Karpas-422 (cell line): ENCODE results near the gene MPP1. TPM values are rescaled to one million over a fixed set of nuclear protein-coding genes. Genes with fewer than 3 reads are reported as not detected.

Source experiments
- DNase-seq: peaks from one replicate; pipeline ENCODE4 v3.0.0-alpha.2; 2015
- H2AFZ ChIP-seq: fragments of 200-600 bp; sonication (generic); 2 replicates; pipeline ENCODE4 v1.6.1; 2014; ENCODE audit warnings: antibody characterized with exemption, low read length, mixed read lengths
- H3K27ac ChIP-seq: fragments of 200-600 bp; sonication (generic); 2 replicates; pipeline ENCODE4 v1.5.1; 2014; ENCODE audit warnings: mild to moderate bottlenecking, low read length, moderate library complexity
- H3K27me3 ChIP-seq: fragments of 200-600 bp; sonication (generic); 2 replicates; pipeline ENCODE4 v1.6.1; 2014; ENCODE audit warnings: low read length, mixed read lengths
- H3K36me3 ChIP-seq: fragments of 200-600 bp; sonication (generic); 2 replicates; pipeline ENCODE4 v1.6.1; 2014; ENCODE audit warnings: low read length, mixed read lengths; ENCODE audit not compliant: insufficient read depth
- H3K4me1 ChIP-seq: fragments of 200-600 bp; sonication (generic); 2 replicates; pipeline ENCODE4 v1.6.1; 2014; ENCODE audit warnings: mild to moderate bottlenecking, low read length, mixed read lengths
- H3K4me2 ChIP-seq: fragments of 200-600 bp; sonication (generic); 2 replicates; pipeline ENCODE4 v1.6.1; 2014; ENCODE audit warnings: low read length, low read depth, mild to moderate bottlenecking; ENCODE audit not compliant: poor library complexity, severe bottlenecking
- H3K4me3 ChIP-seq: fragments of 200-600 bp; sonication (generic); 2 replicates; pipeline ENCODE4 v1.5.1; 2014; ENCODE audit warnings: mild to moderate bottlenecking, antibody characterized with exemption, low read length, mixed read lengths
- H3K79me2 ChIP-seq: fragments of 200-600 bp; sonication (generic); 2 replicates; pipeline ENCODE4 v1.6.1; 2014; ENCODE audit warnings: mild to moderate bottlenecking, low read length, mixed read lengths
- H3K9ac ChIP-seq: fragments of 200-600 bp; sonication (generic); 2 replicates; pipeline ENCODE4 v1.6.0; 2014; ENCODE audit warnings: low read length
- H3K9me2 ChIP-seq: fragments of 200-600 bp; sonication (generic), shearing (Covaris generic); replicated peaks from 2 replicates; pipeline ENCODE4 v1.6.0; 2014; ENCODE audit warnings: mild to moderate bottlenecking, low read length, moderate library complexity; ENCODE audit not compliant: insufficient read depth
- H3K9me3 ChIP-seq: fragments of 300-700, 200-600 bp; sonication (generic); 2 replicates; pipeline ENCODE4 v1.6.1; 2014; ENCODE audit warnings: low read length, mixed read lengths
- H4K20me1 ChIP-seq: fragments of 200-600 bp; sonication (generic); 2 replicates; pipeline ENCODE4 v1.6.1; 2014; ENCODE audit warnings: mild to moderate bottlenecking, antibody characterized with exemption, low read length, low read depth; ENCODE audit not compliant: insufficient read depth
- total RNA-seq: library from RNA; depleted of rRNA; stranded (reverse); fragments of >200 nt; shearing (Covaris generic); gene quantifications from 2 replicates; pipeline ENCODE4 v1.2.3, GENCODE V29; 2014; ENCODE audit warnings: low replicate concordance

The MPP1 gene
- total RNA-seq, 1 experiment from 2014 or later: 10.7 TPM

- no peaks in the 10 kb centered on the region for H3K79me2 ChIP-seq
- H3K27me3 ChIP-seq: no peaks in the 10 kb centered on the region
- no peak for DNase-seq
- peaks cover 18% of the 10 kb centered on the region; the same call in 1 of the 2 replicates for H3K36me3 ChIP-seq
- H3K9ac ChIP-seq: no peak overlapping the region
- H4K20me1 ChIP-seq: peaks cover 14% of the 10 kb centered on the region; the same call in 1 of the 2 replicates
- no peak overlapping the region for H2AFZ ChIP-seq
- no peaks in the 10 kb centered on the region for H3K9me2 ChIP-seq
- H3K4me3 ChIP-seq: no peak overlapping the region
- H3K4me2 ChIP-seq: no peak overlapping the region
- H3K27ac ChIP-seq: no peak overlapping the region
- H3K4me1 ChIP-seq: no peaks in the 10 kb centered on the region
- no peaks in the 10 kb centered on the region for H3K9me3 ChIP-seq
These were observed 29.6 kb downstream of the MPP1 start for GRCh38 chrX:154775419-154776349.

GRCh38 chrX:154774622-154775021 is 30.7 kb downstream of the MPP1 start:
- Histone ChIP-seq H3K9me2 (no peaks in the 10 kb centered on the region), H3K4me3 (no peak overlapping the region), H2AFZ (no peak overlapping the region), H3K36me3 (peaks cover 20% of the 10 kb centered on the region; the same call in 1 of the 2 replicates), H3K79me2 (0 out of 2 replicates have a peak, but pooled peaks cover 3% of the 10 kb centered on the region), H3K9me3 (no peaks in the 10 kb centered on the region), H3K9ac (no peak overlapping the region), H4K20me1 (peaks cover 14% of the 10 kb centered on the region; the same call in 1 of the 2 replicates), H3K4me1 (no peaks in the 10 kb centered on the region), H3K27ac (no peak overlapping the region), H3K27me3 (no peaks in the 10 kb centered on the region), H3K4me2 (no peak overlapping the region)
- no peak for DNase-seq

- H3K9me3 ChIP-seq: no peaks in the 10 kb centered on the region
- H3K4me1 ChIP-seq: peaks cover 14% of the 10 kb centered on the region
- H3K9me2 ChIP-seq: no peaks in the 10 kb centered on the region
- peak within 1 kb of the TSS; percentile 87 for H3K9ac ChIP-seq
- H4K20me1 ChIP-seq: peaks cover 9% of the 10 kb centered on the region; the same call in 1 of the 2 replicates
- H3K79me2 ChIP-seq: peaks cover 31% of the 10 kb centered on the region
- peak within 1 kb of the TSS; percentile 68 for H3K4me3 ChIP-seq
- peaks cover 28% of the 10 kb centered on the region for H3K36me3 ChIP-seq
- no peaks in the 10 kb centered on the region for H3K27me3 ChIP-seq
- H3K4me2 ChIP-seq: peak within 1 kb of the TSS; percentile 76
- H2AFZ ChIP-seq: 0 out of 2 replicates have a peak within 1 kb of the TSS, but pooled peaks have one; percentile 73
- DNase-seq: peak; percentile 97
- H3K27ac ChIP-seq: peak within 1 kb of the TSS; percentile 75
These were observed 42.6 kb downstream of the MPP1 start, which contains the start of gene DKC1 for GRCh38 chrX:154762537-154763296. Gene DKC1 (plus strand): TSS chrX:154762864. CDS start chrX:154762966, 102 bp downstream.

DNA sequence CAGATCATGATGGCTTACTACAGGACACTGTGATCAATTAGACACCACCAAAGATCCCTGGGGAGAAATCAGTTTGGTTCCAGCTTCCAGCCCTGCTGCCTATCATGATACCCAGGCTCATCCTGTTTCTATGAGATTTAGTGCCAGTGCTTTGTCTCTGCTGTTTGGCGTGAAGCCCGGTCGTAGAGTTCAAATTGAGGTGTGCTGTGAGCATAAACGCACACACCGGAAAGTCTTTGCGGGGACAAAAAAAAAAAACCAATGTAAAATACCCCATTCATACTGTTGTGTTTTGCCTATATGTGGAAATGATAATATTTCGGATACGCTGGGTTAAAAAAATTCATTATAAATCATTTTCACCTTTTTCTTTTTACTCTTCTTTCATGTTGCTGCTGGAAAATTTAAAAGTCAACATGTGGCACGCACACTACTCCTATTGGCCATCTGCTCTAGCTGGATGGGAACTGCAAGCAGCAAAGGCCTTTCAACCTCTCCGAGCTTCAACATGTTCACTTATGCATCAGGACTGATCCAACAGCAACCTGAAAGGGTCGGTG is 43.2 kb downstream of the MPP1 start:
- DNase-seq: no peak
- Histone ChIP-seq H3K4me3 (peak overlapping the region; percentile 65), H3K9me3 (no peaks in the 10 kb centered on the region), H3K9me2 (no peaks in the 10 kb centered on the region), H3K4me2 (peak overlapping the region; percentile 76), H3K27me3 (no peaks in the 10 kb centered on the region), H4K20me1 (peaks cover 9% of the 10 kb centered on the region; the same call in 1 of the 2 replicates), H3K79me2 (peaks cover 31% of the 10 kb centered on the region), H2AFZ (0 out of 2 replicates have a peak overlapping the region, but pooled peaks have one; percentile 73), H3K9ac (peak overlapping the region; percentile 71), H3K4me1 (peaks cover 14% of the 10 kb centered on the region), H3K36me3 (peaks cover 23% of the 10 kb centered on the region), H3K27ac (peak overlapping the region; percentile 75)

- H3K9me2 ChIP-seq: no peaks in the 10 kb centered on the region
- no peaks in the 10 kb centered on the region for H3K27me3 ChIP-seq
- no peaks in the 10 kb centered on the region for H3K36me3 ChIP-seq
- H3K4me2 ChIP-seq: no peak overlapping the region
- no peak overlapping the region for H3K27ac ChIP-seq
- no peaks in the 10 kb centered on the region for H3K9me3 ChIP-seq
- H3K79me2 ChIP-seq: peaks cover 9% of the 10 kb centered on the region
- H3K9ac ChIP-seq: no peak overlapping the region
- no peak overlapping the region for H3K4me3 ChIP-seq
- no peak overlapping the region for H2AFZ ChIP-seq
- H3K4me1 ChIP-seq: peaks cover 17% of the 10 kb centered on the region
- no peaks in the 10 kb centered on the region for H4K20me1 ChIP-seq
- no peak for DNase-seq
These were observed 46.6 kb downstream of the MPP1 start for GRCh38 chrX:154758696-154759095.

- H3K36me3 ChIP-seq: no peaks in the 10 kb centered on the region
- H3K4me3 ChIP-seq: no peak overlapping the region
- no peaks in the 10 kb centered on the region for H3K9me3 ChIP-seq
- H3K27ac ChIP-seq: no peak overlapping the region
- H4K20me1 ChIP-seq: no peaks in the 10 kb centered on the region
- no peak for DNase-seq
- H3K27me3 ChIP-seq: no peaks in the 10 kb centered on the region
- peak overlapping the region; percentile 35 for H3K4me2 ChIP-seq
- peaks cover 41% of the 10 kb centered on the region for H3K4me1 ChIP-seq
- H2AFZ ChIP-seq: no peak overlapping the region
- H3K9me2 ChIP-seq: no peaks in the 10 kb centered on the region
- H3K79me2 ChIP-seq: no peaks in the 10 kb centered on the region
- peak overlapping the region; percentile 48; the same call in 1 of the 2 replicates for H3K9ac ChIP-seq
These were observed 53.5 kb downstream of the MPP1 start for GRCh38 chrX:154751669-154752271.

DNA sequence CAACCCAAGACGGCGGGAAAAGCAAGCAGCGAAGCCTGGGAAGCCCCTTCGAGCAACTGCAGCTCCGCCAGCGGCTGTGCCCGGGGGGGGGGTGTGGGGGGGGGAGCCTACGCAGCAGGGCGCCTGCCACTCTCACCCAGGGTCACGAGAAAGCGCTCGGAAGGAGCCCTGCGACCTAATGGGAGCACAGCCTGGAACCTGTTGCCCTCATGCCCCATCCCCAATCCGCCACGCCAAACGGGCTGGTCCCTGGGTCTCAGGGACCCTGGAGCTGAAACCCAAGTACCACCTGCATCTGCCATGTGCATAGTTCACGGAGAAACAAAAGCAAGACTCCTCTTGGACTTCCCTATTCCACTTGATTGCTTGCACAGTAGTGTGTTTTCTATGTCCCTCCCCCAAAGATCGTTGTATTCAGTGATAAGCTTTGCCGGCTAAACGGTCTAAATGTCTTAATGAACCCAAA is 54.0 kb downstream of the MPP1 start:
- Histone ChIP-seq H2AFZ (no peak overlapping the region), H3K27ac (no peak overlapping the region), H3K27me3 (no peaks in the 10 kb centered on the region), H3K4me2 (peak overlapping the region; percentile 35), H3K4me3 (peak overlapping the region; percentile 33; the same call in 1 of the 2 replicates), H4K20me1 (no peaks in the 10 kb centered on the region), H3K36me3 (no peaks in the 10 kb centered on the region), H3K9me2 (no peaks in the 10 kb centered on the region), H3K9me3 (no peaks in the 10 kb centered on the region), H3K9ac (peak overlapping the region; percentile 48), H3K4me1 (peaks cover 41% of the 10 kb centered on the region), H3K79me2 (no peaks in the 10 kb centered on the region)
- DNase-seq: no peak
